ENCODE results near the gene HGFAC. TPM values are rescaled to one million over a fixed set of nuclear protein-coding genes. Genes with fewer than 3 reads are reported as not detected.

Gene HGFAC
- total and polyA plus RNA-seq, 10 of the 15 experiments (the other 5 are each of a cell fraction or from before 2014, with no cell fraction given), result 0.38 TPM; not detected in 9

DNA sequence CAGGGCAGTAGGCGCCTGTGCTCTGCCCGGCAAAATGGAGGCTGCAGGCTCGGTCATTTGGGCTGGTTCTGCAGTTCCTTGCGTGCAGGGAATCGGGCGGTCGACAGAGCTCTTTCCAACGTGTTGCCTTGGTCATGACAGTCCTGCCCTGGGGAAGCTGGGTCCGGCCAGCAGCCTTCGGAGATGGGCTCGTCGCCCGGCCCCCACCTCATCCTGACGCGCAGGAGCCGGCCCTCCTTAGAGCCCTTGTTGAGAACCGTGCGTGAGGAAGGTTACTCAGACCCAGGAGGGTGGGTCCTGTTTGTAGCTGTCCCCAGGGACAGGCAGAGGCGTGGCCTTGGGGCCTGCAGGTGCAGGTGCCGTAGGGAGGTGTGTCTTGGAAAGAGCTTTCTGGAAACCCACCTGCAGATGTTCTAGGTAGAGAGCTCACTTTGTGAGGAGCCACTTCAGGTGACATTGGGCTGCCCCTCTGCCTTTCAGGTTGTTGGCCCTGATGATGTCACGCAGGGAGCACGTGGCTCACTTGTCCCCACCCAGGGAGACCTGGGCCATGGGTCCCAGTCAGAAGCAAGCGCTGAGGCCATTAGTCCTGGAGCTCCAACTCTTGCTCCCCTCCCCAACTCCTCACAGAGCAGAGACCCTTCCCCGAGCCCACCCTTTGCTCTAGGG is 15.2 kb upstream of the HGFAC start:
- ChIA-PET RAD21 (ENCODE audit: unreplicated experiment) (interaction anchor here (0.9 kb wide), 1 partner anchor 13 kb away, joined by 3 read pairs; no protein-coding TSS in a partner anchor), POLR2A (no interaction called here), SMC1A (ENCODE audit: uncharacterized antibody, unreplicated experiment) (interaction anchor here (2.0 kb wide), 1 partner anchor 80 kb away, joined by 4 read pairs; no protein-coding TSS in a partner anchor), CTCF (no interaction called here)
- no peaks in the 10 kb centered on the region for H3K9me3 ChIP-seq (replicated peaks; ENCODE audit: control insufficient read depth, insufficient read depth, low read length)
- H4K20me1 ChIP-seq (ENCODE audit: control insufficient read depth, insufficient read depth), result no peaks in the 10 kb centered on the region
- BruUV-seq (replicated peaks), result no TSS peak
- no peaks in the 10 kb centered on the region for H3K4me1 ChIP-seq (ENCODE audit: control insufficient read depth, insufficient read depth, low read length)
- intact Hi-C loops (cut with micrococcal nuclease; ENCODE audit: unreplicated experiment) (no loop called here), in situ Hi-C loops (cut with MboI) (no loop called here)
- FAIRE-seq (no peak), ATAC-seq (no peak), DNase-seq (ENCODE audit: low read depth, low spot score) (no peak)
- H3K4me3 ChIP-seq, result no peak overlapping the region
- H2AFZ ChIP-seq (ENCODE audit: control insufficient read depth, low read depth, low read length), result no peak overlapping the region
- no peak overlapping the region for H3K27ac ChIP-seq (ENCODE audit: control insufficient read depth, insufficient read depth)
- H3K9ac ChIP-seq (ENCODE audit: control insufficient read depth, insufficient read depth, low read length), result no peak overlapping the region
- no peak overlapping the region for H3K4me2 ChIP-seq (ENCODE audit: control insufficient read depth, insufficient read depth)
- H3K36me3 ChIP-seq (ENCODE audit: control insufficient read depth in 2 of 2, insufficient read depth in 2 of 2, low read length in 1 of 2), result no peaks in the 10 kb centered on the region
- H3K79me2 ChIP-seq (ENCODE audit: control insufficient read depth, insufficient read depth, low read length), result no peaks in the 10 kb centered on the region
- WGBS (ENCODE audit: insufficient coverage, insufficient replicate concordance, low lambda C conversion rate, missing lambda C conversion rate), result 56% methylated on average over 20 of the region's 24 CpGs
- no peaks in the 10 kb centered on the region for H3K27me3 ChIP-seq (replicated peaks in 1 of 2; ENCODE audit: control insufficient read depth in 2 of 2, insufficient read depth in 2 of 2, low read length in 1 of 2)
- TF ChIP-seq BMI1 (IDR thresholded peaks at IDR 0.05; ENCODE audit: borderline replicate concordance), result no peak
- TF ChIP-seq POLR2A (IDR thresholded peaks at IDR 0.05; ENCODE audit: low read depth, low read length), result no peak
- TF ChIP-seq JUND (IDR thresholded peaks at IDR 0.05; ENCODE audit: low read depth, low read length), result no peak
- TF ChIP-seq, protein P1, sequence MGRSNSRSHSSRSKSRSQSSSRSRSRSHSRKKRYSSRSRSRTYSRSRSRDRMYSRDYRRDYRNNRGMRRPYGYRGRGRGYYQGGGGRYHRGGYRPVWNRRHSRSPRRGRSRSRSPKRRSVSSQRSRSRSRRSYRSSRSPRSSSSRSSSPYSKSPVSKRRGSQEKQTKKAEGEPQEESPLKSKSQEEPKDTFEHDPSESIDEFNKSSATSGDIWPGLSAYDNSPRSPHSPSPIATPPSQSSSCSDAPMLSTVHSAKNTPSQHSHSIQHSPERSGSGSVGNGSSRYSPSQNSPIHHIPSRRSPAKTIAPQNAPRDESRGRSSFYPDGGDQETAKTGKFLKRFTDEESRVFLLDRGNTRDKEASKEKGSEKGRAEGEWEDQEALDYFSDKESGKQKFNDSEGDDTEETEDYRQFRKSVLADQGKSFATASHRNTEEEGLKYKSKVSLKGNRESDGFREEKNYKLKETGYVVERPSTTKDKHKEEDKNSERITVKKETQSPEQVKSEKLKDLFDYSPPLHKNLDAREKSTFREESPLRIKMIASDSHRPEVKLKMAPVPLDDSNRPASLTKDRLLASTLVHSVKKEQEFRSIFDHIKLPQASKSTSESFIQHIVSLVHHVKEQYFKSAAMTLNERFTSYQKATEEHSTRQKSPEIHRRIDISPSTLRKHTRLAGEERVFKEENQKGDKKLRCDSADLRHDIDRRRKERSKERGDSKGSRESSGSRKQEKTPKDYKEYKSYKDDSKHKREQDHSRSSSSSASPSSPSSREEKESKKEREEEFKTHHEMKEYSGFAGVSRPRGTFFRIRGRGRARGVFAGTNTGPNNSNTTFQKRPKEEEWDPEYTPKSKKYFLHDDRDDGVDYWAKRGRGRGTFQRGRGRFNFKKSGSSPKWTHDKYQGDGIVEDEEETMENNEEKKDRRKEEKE (IDR thresholded peaks at IDR 0.05), result no peak
- TF ChIP-seq NR2C2 (IDR thresholded peaks at IDR 0.05; ENCODE audit: borderline replicate concordance, control insufficient read depth, insufficient read length, low read depth), result no peak
- TF ChIP-seq YBX1 (IDR thresholded peaks at IDR 0.05), result no peak
- no peak for TF ChIP-seq ATF7 (IDR thresholded peaks at IDR 0.05; ENCODE audit: low read depth)
- TF ChIP-seq IKZF1 (conservative IDR thresholded peaks at IDR 0.05), result no peak
- TF ChIP-seq CREM (IDR thresholded peaks at IDR 0.05; ENCODE audit: low read depth), result no peak
- no peak for TF ChIP-seq NBN (IDR thresholded peaks at IDR 0.05)
- TF ChIP-seq NFYB (IDR thresholded peaks at IDR 0.05; ENCODE audit: insufficient read depth, low read depth, low read length), result no peak

Data from GM12878 (cell line).